HG02610 (cell line): Measurements from ENCODE around the gene SP2.

Source experiments
- ATAC-seq: cut with Tn5 transposase; IDR thresholded peaks from one replicate; pipeline ENCODE4 v1.9.1; 2021; ENCODE audit warnings: mild to moderate bottlenecking, moderate library complexity; ENCODE audit not compliant: unreplicated experiment

Gene SP2

GRCh38 chr17:47869114-47869513 lies 26.9 kb upstream of the SP2 start:
- ATAC-seq: no peak

GRCh38 chr17:47870056-47870455 lies 26.0 kb upstream of the SP2 start:
- no peak for ATAC-seq

- no peak for ATAC-seq
Measured at GRCh38 chr17:47871048-47871447, 25.0 kb upstream of the SP2 start.

- ATAC-seq: no peak
Measured at GRCh38 chr17:47872019-47872650, 23.9 kb upstream of the SP2 start.

GRCh38 chr17:47872651-47873161 lies 23.3 kb upstream of the SP2 start:
- ATAC-seq: no peak

- ATAC-seq: no peak
Measured at GRCh38 chr17:47873200-47874090, 22.6 kb upstream of the SP2 start.

- ATAC-seq: no peak
Measured at GRCh38 chr17:47875011-47875985, 20.7 kb upstream of the SP2 start.

GRCh38 chr17:47877368-47878034 lies 18.5 kb upstream of the SP2 start:
- no peak for ATAC-seq

- ATAC-seq: no peak
Measured at GRCh38 chr17:47878203-47879027, 17.6 kb upstream of the SP2 start.

- no peak for ATAC-seq
Measured at GRCh38 chr17:47879028-47879585, 16.9 kb upstream of the SP2 start.

- ATAC-seq: no peak
Measured at GRCh38 chr17:47879776-47880454, 16.1 kb upstream of the SP2 start.

GRCh38 chr17:47882247-47882646 lies 13.8 kb upstream of the SP2 start:
- ATAC-seq: no peak

- ATAC-seq: no peak
Measured at GRCh38 chr17:47882695-47883588, 13.1 kb upstream of the SP2 start.

GRCh38 chr17:47883589-47884426 lies 12.2 kb upstream of the SP2 start:
- no peak for ATAC-seq

- no peak for ATAC-seq
Measured at GRCh38 chr17:47884427-47884740, 11.7 kb upstream of the SP2 start.

- no peak for ATAC-seq
Measured at GRCh38 chr17:47884905-47885730, 10.9 kb upstream of the SP2 start.
